ENCODE data around the gene FHIP2A. TPM values are rescaled to one million over a fixed set of nuclear protein-coding genes. Genes with fewer than 3 reads are reported as not detected.

FHIP2A gene
- total RNA-seq, 4 donors from 2014 or later = 4.8 to 16.2 (median 9.0) TPM

GRCh38 chr10:114849674-114850073 lies 28.1 kb downstream of the FHIP2A start:
- Histone ChIP-seq H3K36me3 (peaks cover 4 to 100% (median 36%) of the 10 kb centered on the region in 3 donors), H3K9me3 (no peaks in the 10 kb centered on the region), H3K27me3 (no peaks in the 10 kb centered on the region), H3K27ac (no peak overlapping the region), H3K4me3 (no peak overlapping the region), H3K4me1 (no peaks in the 10 kb centered on the region)
- 92 to 93% methylated on average over 4 of the region's 4 CpGs for WGBS, 2 donors
- DNase-seq = no peak
- TF ChIP-seq CTCF (IDR thresholded peaks at IDR 0.05) (no peak), POLR2A (IDR thresholded peaks at IDR 0.05) (no peak)
- intact Hi-C loops (cut with DNase I) = no loop called here

- intact Hi-C loops (cut with DNase I) = no loop called here
- 69 to 86% methylated on average over 2 of the region's 2 CpGs for WGBS, 2 donors
- H3K36me3 ChIP-seq = peaks cover 4 to 100% (median 41%) of the 10 kb centered on the region in 3 donors
These were observed 28.5 kb downstream of the FHIP2A start for GRCh38 chr10:114850126-114850525.

GRCh38 chr10:114851336-114851735 lies 29.8 kb downstream of the FHIP2A start:
- DNase-seq = no peak
- Histone ChIP-seq H3K9me3 (no peaks in the 10 kb centered on the region), H3K27ac (no peak overlapping the region), H3K27me3 (no peaks in the 10 kb centered on the region), H3K4me1 (no peaks in the 10 kb centered on the region), H3K4me3 (no peak overlapping the region), H3K36me3 (peaks cover 4 to 100% (median 36%) of the 10 kb centered on the region in 3 donors)
- TF ChIP-seq CTCF (IDR thresholded peaks at IDR 0.05) = no peak
- TF ChIP-seq POLR2A (IDR thresholded peaks at IDR 0.05) = no peak
- intact Hi-C loops (cut with DNase I) = no loop called here
- WGBS, 2 donors = 96 to 98% methylated on average over 2 of the region's 2 CpGs

More at GRCh38 chr10:114850126-114850525, 28.5 kb downstream of the FHIP2A start:
- Histone ChIP-seq H3K27me3 (no peaks in the 10 kb centered on the region), H3K27ac (no peak overlapping the region), H3K4me3 (no peak overlapping the region), H3K9me3 (no peaks in the 10 kb centered on the region), H3K4me1 (no peaks in the 10 kb centered on the region)
- TF ChIP-seq CTCF (IDR thresholded peaks at IDR 0.05) = no peak
- TF ChIP-seq POLR2A (IDR thresholded peaks at IDR 0.05) = no peak
- DNase-seq = no peak

GRCh38 chr10:114852197-114852596 lies 30.6 kb downstream of the FHIP2A start:
- Histone ChIP-seq H3K4me3 (no peak overlapping the region), H3K36me3 (peaks cover 2 to 100% (median 30%) of the 10 kb centered on the region in 3 donors), H3K4me1 (no peaks in the 10 kb centered on the region), H3K27ac (no peak overlapping the region), H3K9me3 (no peaks in the 10 kb centered on the region), H3K27me3 (no peaks in the 10 kb centered on the region)
- no peak for DNase-seq
- intact Hi-C loops (cut with DNase I) = no loop called here
- TF ChIP-seq CTCF (IDR thresholded peaks at IDR 0.05) (no peak), POLR2A (IDR thresholded peaks at IDR 0.05) (no peak)

- no peaks in the 10 kb centered on the region for H3K4me1 ChIP-seq
- no peak for DNase-seq
- H3K27me3 ChIP-seq = no peaks in the 10 kb centered on the region
- 88 to 95% methylated on average over 1 of the region's 1 CpG for WGBS, 2 donors
- H3K9me3 ChIP-seq = no peaks in the 10 kb centered on the region
- no peak overlapping the region for H3K27ac ChIP-seq
- H3K36me3 ChIP-seq = peaks cover 0 to 99% (median 16%) of the 10 kb centered on the region in 3 donors
- TF ChIP-seq POLR2A (IDR thresholded peaks at IDR 0.05) (no peak), CTCF (IDR thresholded peaks at IDR 0.05) (no peak)
- intact Hi-C loops (cut with DNase I) = no loop called here
- H3K4me3 ChIP-seq = no peak overlapping the region
These were observed 33.3 kb downstream of the FHIP2A start for GRCh38 chr10:114854906-114855305.
